ENCODE measurements around the gene SNTN.

Gene SNTN

GRCh38 chr3:63679186-63679585 is 26.7 kb downstream of the SNTN start:
- no peak for DNase-seq

GRCh38 chr3:63684081-63684480 is 31.6 kb downstream of the SNTN start:
- DNase-seq = no peak

- DNase-seq = no peak
Measured at GRCh38 chr3:63685340-63685739, 32.9 kb downstream of the SNTN start.

GRCh38 chr3:63687278-63688225 is 35.1 kb downstream of the SNTN start:
- DNase-seq = no peak

GRCh38 chr3:63689285-63689684 is 36.8 kb downstream of the SNTN start:
- DNase-seq = no peak

GRCh38 chr3:63693351-63693750 is 40.9 kb downstream of the SNTN start:
- no peak for DNase-seq

- DNase-seq = no peak
Measured at GRCh38 chr3:63705092-63705645, 52.7 kb downstream of the SNTN start.

GRCh38 chr3:63706321-63707085 is 54.0 kb downstream of the SNTN start:
- no peak for DNase-seq

- DNase-seq = no peak
Measured at GRCh38 chr3:63707731-63708130, 55.3 kb downstream of the SNTN start.

- DNase-seq = no peak
Measured at GRCh38 chr3:63709576-63709975, 57.1 kb downstream of the SNTN start.
